ENCODE results near the gene TAC4. TPM values are rescaled to one million over a fixed set of nuclear protein-coding genes. Genes with fewer than 3 reads are reported as not detected.
"Not testable (repeated sequence)": the region's sequence is repeated elsewhere in the genome, so short reads cannot be mapped to it uniquely, and the experiment has no call there.

The TAC4 gene
- total RNA-seq, 2 donors from 2014 or later = not detected

GRCh38 chr17:49834118-49834743, 13.6 kb downstream of the TAC4 start:
- TF ChIP-seq CTCF (IDR thresholded peaks at IDR 0.05) = no peak
- H3K9me3 ChIP-seq = no peaks in the 10 kb centered on the region
- DNase-seq (ENCODE audit: low spot score) = no peak
- peaks cover 0 to 51% of the 10 kb centered on the region in 2 donors for H3K4me1 ChIP-seq
- no peak overlapping the region for H3K27ac ChIP-seq
- H3K27me3 ChIP-seq = no peaks in the 10 kb centered on the region
- no peak overlapping the region for H3K4me3 ChIP-seq
- peaks cover 23% of the 10 kb centered on the region for H3K36me3 ChIP-seq

- H3K9me3 ChIP-seq = no peaks in the 10 kb centered on the region
- no peak for TF ChIP-seq CTCF (IDR thresholded peaks at IDR 0.05)
- H3K27me3 ChIP-seq = no peaks in the 10 kb centered on the region
- no peak for DNase-seq (ENCODE audit: low spot score)
- no peak overlapping the region for H3K27ac ChIP-seq
- H3K36me3 ChIP-seq = peaks cover 27% of the 10 kb centered on the region
- no peak overlapping the region for H3K4me3 ChIP-seq
- peaks cover 0 to 62% of the 10 kb centered on the region in 2 donors for H3K4me1 ChIP-seq
Observed at GRCh38 chr17:49832840-49833599, 14.8 kb downstream of the TAC4 start.

- TF ChIP-seq CTCF (IDR thresholded peaks at IDR 0.05) = no peak
- no peak for DNase-seq (ENCODE audit: low spot score)
- H3K4me1 ChIP-seq = peaks cover 0 to 58% of the 10 kb centered on the region in 2 donors
- no peaks in the 10 kb centered on the region for H3K9me3 ChIP-seq
- peaks cover 51% of the 10 kb centered on the region for H3K36me3 ChIP-seq
- H3K4me3 ChIP-seq = no peak overlapping the region
- H3K27ac ChIP-seq = peak overlapping the region in 1 of 2 donors; percentile 14
- no peaks in the 10 kb centered on the region for H3K27me3 ChIP-seq
Observed at GRCh38 chr17:49830605-49831004, 17.3 kb downstream of the TAC4 start.

GRCh38 chr17:49829026-49829425, 18.8 kb downstream of the TAC4 start:
- H3K27ac ChIP-seq = peak overlapping the region; percentile 49 to 76
- H3K4me3 ChIP-seq = no peak overlapping the region
- H3K9me3 ChIP-seq = no peaks in the 10 kb centered on the region
- H3K4me1 ChIP-seq = peaks cover 0 to 47% of the 10 kb centered on the region in 2 donors
- no peak for DNase-seq (ENCODE audit: low spot score)
- H3K27me3 ChIP-seq = no peaks in the 10 kb centered on the region
- no peak for TF ChIP-seq CTCF (IDR thresholded peaks at IDR 0.05)
- H3K36me3 ChIP-seq = peaks cover 60% of the 10 kb centered on the region

GRCh38 chr17:49828325-49828724, 19.5 kb downstream of the TAC4 start:
- peak; percentile 83 for DNase-seq (ENCODE audit: low spot score)
- Histone ChIP-seq H3K27ac (peak overlapping the region; percentile 49 to 76), H3K36me3 (peaks cover 59% of the 10 kb centered on the region), H3K4me1 (peaks cover 0 to 42% of the 10 kb centered on the region in 2 donors)
- H3K27me3 ChIP-seq, H3K4me3 ChIP-seq, H3K9me3 ChIP-seq: not testable (repeated sequence)

- peaks cover 0 to 33% of the 10 kb centered on the region in 2 donors for H3K4me1 ChIP-seq
- no peak overlapping the region for H3K27ac ChIP-seq
- H3K4me3 ChIP-seq = no peak overlapping the region
- DNase-seq (ENCODE audit: low spot score) = no peak
- H3K36me3 ChIP-seq = peaks cover 78% of the 10 kb centered on the region
- no peaks in the 10 kb centered on the region for H3K9me3 ChIP-seq
- H3K27me3 ChIP-seq = no peaks in the 10 kb centered on the region
- TF ChIP-seq CTCF (IDR thresholded peaks at IDR 0.05) = no peak
Observed at GRCh38 chr17:49825645-49826044, 22.2 kb downstream of the TAC4 start.

Data from right atrium auricular region (tissue), 2 donors.